HG03469 (cell line): ENCODE results near the gene KNOP1.

ENCODE experiments used
- ATAC-seq: cut with Tn5 transposase; IDR thresholded peaks from one replicate; pipeline ENCODE4 v1.9.1; 2021; ENCODE audit warnings: mild to moderate bottlenecking, moderate library complexity, moderate number of reproducible peaks; ENCODE audit not compliant: unreplicated experiment

Gene KNOP1, protein sequence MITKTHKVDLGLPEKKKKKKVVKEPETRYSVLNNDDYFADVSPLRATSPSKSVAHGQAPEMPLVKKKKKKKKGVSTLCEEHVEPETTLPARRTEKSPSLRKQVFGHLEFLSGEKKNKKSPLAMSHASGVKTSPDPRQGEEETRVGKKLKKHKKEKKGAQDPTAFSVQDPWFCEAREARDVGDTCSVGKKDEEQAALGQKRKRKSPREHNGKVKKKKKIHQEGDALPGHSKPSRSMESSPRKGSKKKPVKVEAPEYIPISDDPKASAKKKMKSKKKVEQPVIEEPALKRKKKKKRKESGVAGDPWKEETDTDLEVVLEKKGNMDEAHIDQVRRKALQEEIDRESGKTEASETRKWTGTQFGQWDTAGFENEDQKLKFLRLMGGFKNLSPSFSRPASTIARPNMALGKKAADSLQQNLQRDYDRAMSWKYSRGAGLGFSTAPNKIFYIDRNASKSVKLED

DNA sequence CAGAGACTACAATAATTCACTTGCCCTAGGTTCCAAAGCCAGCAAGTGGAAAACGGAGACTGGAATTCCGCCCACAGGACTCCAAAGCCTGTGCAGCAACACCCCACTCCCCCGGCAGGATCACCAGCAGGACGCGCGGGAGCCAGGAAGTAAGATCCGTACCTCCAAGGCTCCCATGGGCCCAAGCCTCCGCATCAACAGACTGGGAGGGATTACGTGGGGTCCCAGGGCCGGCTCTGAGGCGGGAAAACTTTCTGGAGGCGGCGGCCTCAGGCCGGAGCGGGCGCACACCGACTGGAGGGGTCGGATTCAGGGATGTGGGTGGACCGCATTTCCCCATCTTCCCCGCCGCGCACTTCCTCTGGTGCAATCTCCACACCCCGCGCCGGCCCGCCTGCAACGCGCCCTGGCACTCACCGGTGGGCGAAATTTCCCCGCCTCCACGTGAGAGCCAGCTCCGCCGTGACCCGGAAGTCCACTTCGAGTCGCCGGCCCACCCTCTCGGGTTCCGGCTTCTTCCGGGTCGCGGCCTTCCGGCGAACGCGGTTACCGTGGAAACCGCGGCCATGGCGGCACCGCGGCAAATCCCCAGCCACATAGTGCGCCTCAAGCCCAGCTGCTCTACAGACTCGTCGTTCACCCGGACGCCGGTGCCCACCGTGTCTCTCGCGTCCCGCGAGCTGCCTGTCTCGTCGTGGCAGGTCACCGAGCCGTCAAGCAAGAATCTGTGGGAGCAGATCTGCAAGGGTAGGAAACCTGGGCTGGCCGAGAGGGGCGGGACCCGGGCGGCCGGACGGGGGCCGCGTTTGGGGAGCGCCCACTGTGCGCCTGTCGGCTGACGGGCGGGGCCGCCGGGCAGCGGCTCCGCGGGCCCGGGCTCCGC lies at the start of gene KNOP1, which contains the start of gene IQCK:
KNOP1 (minus strand) TSS at position 487 of the 883 bp plus-strand sequence. CDS start 3,192 bp downstream, outside the sequence.
IQCK (plus strand) TSS at position 531 of the 883 bp plus-strand sequence; CDS start at position 567, 36 bp downstream.
- peak; percentile 89 for ATAC-seq

DNA sequence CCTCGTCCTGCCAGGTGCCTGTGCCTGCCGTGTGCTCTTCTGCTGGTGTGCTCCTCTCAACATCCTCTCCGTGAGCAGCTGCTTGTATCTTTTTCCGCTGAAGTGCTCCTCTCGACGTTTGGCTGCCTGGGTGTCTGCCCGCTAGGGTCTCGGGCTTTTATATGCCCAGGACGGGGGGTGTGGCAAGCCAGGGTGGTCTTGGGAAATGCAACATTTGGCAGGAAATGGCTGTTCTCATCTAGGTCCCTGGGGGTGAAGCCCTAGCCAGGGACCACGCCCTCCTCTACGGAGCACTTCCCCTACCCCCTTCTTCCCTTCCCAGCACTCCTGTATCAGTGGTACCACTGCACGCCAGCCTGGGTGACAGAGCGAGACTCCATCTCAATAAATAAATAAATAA lies 49.5 kb upstream of the KNOP1 start:
- ATAC-seq, result no peak

DNA sequence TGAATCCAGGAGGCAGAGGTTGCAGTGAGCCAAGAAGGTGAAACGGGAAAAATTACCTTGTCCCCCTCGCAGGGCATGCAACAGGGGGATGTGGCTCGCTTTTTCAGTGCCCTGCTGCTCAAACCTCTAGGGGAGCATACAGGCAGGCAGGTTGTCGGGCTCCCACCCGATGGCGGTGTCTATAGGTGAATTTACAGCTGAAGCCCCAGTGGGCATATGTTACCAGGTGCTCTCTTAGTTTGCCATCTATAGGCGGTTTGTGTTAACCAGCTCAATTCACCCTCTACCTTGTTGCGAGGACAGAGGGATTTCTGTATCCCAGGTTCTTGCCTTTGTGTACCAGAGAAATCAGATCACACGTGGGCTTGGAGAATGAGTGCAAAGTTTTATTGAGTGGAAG lies 49.0 kb upstream of the KNOP1 start:
- ATAC-seq, result no peak

DNA sequence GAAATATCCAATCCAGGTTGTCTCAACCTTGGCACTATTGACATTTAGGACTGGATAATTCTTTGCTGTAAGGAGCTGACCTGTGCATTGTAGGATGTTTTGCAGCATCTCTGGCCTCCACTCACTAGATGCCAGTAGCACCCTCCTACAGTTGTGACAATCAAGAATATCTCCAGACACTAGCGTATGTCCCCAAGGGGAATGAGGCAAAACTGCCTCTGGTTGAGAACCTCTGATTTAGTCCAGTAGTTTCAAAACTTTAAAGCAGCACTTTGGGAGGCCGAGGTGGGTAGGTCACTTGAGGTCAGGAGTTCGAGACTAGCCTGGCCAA lies 48.5 kb upstream of the KNOP1 start:
- ATAC-seq, result no peak

DNA sequence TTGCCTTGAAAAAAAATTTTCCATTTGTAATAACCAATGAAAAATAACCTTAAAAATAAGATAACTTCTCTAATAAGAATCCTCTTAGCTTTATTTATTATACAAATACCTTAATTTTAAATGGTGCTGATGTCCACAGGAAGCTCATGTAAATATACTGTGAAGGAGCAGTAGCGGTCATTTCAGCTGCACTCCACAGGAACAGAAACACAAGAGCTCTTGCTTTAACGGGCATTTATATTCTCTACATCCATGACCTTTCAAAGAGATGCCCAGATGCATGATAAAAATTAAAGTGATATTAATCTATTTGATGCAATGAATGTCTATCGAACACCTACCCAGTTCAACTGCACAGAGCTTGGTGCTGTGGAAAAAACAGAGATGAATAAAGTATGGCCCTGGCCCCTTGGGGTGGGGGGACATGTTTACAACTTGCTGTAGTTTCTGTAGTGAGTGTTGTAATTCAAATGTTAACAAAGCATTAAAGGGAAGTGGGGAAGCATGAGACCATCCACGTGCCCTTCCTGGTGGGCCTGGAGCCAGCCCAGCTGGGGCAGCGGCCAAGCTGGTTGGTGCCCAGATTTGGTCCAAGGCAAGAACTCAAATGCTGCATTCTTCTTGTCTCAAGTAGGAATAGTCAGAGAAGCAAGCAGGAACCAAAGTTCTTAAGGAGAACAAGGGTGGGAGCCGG lies 48.0 kb upstream of the KNOP1 start:
- no peak for ATAC-seq

DNA sequence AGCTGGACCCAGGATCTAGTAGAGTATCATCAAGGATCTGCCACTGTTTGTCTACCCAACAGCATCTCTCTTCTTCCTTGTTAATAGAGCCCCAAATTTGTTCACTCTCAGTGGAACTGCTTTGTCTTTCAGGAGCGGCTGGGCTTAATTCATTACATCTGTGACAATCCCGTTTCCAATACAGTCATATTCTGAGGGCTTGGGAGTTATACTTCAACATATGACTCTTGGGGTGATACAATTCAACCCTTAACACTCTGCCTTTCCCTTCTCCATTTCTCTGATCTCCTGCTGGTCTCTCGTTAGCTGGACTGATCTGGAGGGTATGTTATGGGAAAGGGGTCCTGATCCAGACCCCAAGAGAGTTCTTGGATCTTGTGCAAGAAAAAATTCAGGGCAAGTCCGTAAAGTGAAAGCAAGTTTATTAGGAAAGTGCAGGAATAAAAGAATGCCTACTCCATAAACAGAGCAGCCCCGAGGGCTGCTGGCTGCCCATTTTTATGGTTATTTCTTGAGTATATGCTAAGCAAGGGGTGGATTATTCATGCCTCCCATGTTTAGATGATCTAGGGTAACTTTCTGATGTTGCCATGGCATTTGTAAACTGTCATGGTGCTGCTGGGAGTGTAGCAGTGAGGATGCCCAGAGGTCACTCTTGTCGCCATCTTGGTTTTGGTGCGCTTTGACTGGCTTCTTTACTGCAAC lies 42.5 kb upstream of the KNOP1 start:
- no peak for ATAC-seq

DNA sequence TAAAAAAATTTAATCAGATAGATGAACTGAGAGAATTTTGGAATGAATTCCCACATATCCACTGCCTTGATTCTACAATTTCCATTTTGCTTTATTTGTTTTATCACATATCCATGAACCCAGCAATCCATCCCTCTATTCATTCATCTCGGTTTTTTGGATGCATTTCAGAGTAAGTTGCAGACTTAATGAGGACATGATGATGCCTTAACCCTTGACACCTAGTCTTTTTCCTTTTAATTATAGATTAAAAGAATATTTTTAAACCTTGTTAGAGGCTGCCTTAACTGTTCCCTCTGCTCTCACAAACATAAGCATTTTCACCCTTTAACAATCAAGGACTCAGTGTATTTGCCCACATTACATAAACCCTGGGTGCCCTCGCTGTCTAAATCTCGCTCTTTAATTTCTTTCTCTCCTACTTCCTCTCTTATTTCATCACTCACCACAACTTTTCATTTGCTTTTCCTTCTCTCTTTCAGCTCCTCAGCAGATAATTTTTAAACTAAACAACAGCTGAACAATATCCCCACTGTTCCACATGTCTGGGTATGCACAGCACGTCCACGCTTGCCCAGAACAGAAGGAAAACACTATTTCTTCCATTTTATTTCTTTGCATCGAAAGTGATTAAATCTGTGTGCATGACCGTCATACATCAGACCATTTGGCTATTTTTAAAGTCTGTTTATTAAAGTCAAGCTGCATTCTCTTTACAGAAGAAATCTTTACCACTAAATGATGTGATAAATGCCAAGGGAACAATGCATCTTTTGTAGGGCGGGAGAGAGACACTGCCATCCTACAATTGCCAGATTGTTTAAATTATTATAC lies 40.0 kb upstream of the KNOP1 start:
- no peak for ATAC-seq

DNA sequence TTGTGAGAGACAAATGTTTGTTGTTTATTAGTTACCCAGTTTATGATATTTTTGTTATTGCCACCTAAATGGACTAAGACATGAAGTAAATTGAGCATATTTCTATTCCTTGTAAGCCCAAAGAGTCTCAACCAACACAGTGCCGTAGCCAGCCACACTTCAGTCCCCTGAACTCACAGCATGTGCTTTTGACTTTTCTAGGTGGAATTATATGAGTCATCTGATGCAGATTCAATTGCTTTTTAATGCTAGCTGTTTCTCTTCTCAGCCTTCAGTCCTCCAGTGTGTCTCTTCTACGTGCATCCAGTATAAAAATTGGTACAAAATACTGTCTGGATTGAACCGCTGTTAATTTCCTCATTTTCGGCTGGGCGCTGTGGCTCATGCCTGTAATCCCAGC lies 39.0 kb upstream of the KNOP1 start:
- ATAC-seq, result no peak

DNA sequence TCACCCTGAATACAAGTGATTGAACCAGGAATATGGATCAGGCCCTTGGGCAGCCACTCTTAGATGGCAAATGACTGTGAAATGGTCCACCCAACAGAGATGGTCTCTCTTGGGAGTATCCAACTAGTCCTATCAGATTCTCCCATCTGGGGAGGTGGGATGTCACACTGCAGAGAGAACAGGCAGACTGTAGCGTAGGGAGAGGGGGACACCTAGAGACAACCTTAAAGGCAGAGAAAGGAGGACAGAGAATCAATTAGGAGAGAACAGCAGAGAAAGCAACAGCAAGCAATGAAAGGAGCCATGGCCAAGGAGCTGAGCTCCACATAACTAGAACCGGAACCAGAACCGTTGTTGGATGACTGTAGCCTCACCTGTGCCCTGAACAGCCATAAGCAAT lies 37.2 kb upstream of the KNOP1 start:
- no peak for ATAC-seq

DNA sequence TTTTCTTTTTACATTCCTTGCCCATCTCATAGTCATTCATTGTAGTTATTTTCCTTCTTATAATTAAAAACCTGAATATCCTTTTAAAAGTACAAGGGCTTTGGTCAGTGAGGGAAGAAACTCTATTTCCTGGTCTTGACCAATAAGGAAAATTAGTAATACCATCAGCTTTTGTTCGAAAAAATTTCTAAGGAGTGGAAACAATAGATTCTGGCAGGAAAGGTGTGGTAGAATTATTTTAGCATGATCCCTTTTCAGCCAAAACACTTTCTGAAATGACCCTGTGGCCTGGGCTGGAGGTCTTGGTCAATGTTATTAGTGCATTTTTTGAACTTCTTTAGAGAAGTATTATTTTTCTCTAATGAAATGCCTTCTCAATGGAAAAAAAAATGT lies 36.6 kb upstream of the KNOP1 start:
- ATAC-seq, result no peak

DNA sequence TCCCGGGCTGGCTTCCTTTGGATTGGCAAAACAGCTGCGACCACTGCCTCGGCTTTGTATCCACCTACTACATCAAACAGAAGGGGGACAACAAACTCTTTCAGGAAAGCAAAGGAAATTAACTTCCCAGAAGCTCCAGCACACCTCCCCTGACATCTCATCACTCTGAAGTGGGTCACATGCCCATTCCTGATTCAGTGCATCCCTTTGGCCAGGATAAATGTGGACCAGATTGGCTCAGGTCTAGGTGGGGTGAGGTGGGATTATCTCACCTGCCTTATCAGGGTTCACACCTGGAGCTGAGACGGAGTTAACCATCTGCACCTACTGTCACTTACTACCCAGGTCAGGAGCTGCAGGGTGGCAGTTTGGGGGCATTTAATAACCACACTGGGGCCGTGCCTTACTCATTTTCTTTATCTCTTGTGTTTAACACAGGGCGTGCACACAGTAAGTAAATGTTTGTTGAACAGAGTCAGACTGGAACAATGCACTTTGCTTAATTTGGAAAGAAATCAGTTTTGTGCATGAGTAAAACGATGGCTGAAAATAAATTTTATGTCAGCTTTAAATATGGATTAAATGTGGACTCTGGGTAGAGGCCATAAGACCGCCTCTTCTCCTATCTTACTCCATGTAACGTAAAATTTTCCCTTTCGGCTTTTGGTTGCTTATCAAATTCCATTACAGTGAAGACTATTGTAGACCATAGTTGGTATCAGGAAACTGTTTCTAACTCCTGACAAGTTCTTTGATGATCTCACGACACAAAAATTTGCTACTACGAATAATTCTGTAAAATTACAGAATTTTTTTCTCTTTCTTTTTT lies 36.0 kb upstream of the KNOP1 start:
- no peak for ATAC-seq

DNA sequence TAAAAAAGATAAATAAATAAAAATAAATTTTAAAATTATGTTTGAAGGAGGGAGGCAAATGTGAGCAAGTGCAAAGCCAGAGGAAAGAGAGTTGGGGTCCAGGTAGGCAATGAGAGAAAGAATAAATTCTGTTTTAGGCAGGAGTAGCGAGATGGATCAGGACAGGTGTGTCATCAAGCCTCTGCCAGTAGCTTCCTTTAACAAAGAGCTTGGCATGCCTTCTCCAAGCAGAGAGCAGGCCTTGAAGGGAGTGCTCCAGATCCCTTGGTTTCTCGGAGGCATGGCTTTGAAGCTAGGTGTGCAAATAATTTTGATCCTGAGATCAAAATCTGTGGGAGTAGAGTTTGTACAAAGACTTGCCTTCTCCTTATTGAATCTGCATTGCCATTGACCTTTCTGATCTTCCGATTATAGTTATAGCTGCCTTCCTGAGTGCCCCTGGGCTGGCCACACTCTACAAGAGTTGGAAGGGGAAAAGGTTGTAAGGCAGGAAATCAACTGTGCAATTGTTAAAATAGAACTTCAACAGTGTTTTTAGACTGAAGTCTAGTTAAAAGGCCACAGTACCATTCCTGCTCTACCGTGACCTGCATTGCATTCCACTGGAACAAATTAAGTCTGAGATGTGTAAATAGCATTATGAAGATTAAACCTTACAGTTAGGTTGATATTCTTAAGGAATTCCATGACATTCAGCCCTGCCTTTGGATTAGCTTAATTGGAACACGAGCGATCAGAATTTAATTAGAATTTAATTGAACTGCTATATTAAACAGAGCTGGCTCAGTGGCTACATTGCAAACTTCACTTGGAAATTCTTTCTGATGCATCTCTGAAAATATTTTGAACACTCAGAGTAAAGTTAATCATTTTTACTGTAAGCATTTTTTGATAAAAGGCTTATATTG lies 33.7 kb upstream of the KNOP1 start:
- ATAC-seq, result no peak

DNA sequence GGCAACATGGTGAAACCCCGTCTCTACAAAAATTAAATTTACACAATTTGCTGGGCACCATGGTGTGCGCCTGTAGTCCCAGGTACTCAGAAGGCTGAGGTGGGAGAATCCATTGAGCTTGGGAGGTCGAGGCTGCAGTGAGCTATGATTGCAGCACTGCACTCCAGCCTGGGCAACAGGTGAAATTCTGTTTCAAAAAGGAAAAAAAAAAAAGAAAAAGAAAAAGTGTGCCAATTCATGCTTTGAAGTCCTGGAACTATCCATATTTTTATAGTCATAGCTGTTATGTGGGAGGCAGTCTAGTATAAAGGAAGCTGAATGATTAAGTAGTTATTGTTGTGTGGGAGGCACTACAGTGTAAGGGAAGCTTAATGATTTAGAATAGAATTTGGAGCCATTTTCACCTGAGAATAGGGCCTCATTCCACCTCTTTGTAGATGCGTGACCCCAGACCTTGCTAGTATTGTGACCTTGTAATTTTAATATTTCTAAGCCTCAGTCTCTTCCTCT lies 31.6 kb upstream of the KNOP1 start:
- ATAC-seq, result no peak

DNA sequence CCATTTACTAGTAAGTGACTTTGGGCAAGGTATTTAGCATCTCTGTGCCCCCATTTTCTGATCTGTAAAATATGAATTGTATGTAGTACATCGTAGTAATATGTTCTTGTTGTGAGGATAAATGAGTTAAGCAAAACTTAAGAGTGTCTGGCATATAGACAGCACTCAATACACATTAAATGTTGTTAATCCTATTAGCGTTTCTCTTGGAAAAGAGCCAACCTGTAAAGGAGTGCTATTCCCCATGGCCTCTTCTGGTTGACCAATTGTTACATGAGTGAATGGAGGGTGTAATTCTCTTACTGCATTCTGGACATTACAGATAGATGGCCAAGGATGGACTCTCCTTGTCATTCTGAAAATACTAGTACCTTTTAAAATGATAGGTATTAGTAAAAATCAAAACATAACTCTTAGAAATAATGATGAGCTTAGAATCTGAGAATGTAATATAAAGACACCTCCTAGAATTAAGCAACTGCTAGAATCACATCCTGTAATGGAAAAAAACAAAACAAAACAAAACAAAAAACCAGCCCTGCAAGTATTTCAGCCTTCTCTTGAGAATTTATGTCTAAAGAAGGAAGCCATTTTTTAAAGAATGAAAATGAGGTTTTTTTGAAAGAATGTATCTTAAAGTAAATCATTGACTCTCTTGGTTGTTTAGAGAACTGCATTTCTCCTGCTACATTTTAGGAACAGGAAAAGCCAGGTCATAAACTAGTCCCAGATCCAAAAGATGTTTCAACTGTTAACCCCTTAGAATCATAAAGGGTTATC lies 30.6 kb upstream of the KNOP1 start:
- ATAC-seq, result no peak

DNA sequence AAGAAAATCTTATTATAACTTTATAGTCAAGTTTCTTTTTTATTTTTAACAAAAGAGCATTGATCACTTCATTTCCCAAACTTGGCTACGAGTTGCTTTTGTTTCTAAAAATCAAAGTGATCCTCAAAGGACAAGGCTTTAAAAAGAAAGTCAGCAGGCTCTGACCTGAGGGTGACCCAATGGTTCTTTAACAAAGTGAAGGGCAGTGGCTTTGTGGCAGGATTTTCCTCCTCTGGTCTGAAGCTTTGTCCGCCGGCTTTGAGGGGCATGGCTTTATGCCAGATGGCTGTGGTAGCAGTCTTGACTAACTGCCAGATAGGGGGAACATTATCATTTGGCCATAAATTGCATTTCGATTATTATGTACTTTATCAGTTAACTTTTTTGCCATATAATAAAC lies 28.5 kb upstream of the KNOP1 start:
- no peak for ATAC-seq

DNA sequence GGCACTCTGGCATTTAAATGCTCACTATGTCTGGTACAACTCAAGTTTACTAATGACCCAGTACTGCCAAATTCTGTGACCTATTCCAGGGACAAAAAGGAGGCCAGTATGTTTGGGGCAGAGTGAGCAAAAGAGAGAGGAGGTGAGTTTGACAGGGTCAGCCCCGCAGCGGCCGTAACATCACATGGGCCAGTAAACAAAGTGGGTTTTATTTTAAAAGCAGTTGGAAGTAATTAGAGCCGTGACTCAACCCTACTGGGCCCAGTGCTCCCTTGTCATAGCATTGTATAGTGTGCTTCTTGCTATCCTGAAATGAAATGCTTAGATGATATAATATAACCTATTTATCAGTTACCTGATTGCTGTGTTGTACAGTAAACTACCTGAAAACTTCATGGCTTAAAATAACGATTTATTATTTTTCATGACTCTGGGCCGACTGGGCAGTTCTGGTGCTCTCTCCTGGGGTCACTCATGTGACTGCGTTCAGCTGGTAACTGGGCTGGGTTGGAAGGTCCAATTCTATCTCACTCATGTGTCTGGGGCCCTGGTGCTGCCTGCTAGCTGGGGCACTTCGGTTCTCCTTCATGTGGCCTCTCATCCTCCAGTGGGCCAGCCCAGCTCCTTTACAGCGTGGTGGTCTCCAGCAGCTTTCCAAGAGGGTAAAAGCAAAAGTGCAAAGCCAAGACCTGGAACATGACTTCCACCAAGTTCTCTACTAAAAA lies 27.4 kb upstream of the KNOP1 start:
- no peak for ATAC-seq
